CD4-positive, alpha-beta T cell treated with Interleukin-4 for 1 hour (primary cell): ENCODE results near the gene DBX2.
"Not testable (repeated sequence)": the region's sequence is repeated elsewhere in the genome, so short reads cannot be mapped to it uniquely, and the experiment has no call there.

Experiments
- DNase-seq, 2 donors: peaks; one replicate each; pipeline ENCODE4 v3.0.0-alpha.2; 2020 to 2022

Gene DBX2

GRCh38 chr12:45008211-45008610 is 42.7 kb downstream of the DBX2 start:
- no peak for DNase-seq

GRCh38 chr12:44999355-44999754 is 51.5 kb downstream of the DBX2 start:
- no peak for DNase-seq

GRCh38 chr12:44993161-44993560 is 57.7 kb downstream of the DBX2 start:
- DNase-seq, result no peak

- not testable (repeated sequence) for DNase-seq
Observed at GRCh38 chr12:44984863-44985262, 66.0 kb downstream of the DBX2 start.

- DNase-seq, result no peak
Observed at GRCh38 chr12:44979918-44980317, 71.0 kb downstream of the DBX2 start.

GRCh38 chr12:44976246-44976645 is 74.7 kb downstream of the DBX2 start:
- DNase-seq, result no peak

GRCh38 chr12:44972746-44973421 is 78.0 kb downstream of the DBX2 start:
- no peak for DNase-seq

- DNase-seq, result no peak
Observed at GRCh38 chr12:44968965-44969364, 81.9 kb downstream of the DBX2 start.
